Activated B cell treated with CpG ODN at 0.5 μM for 24 hours (primary cell): ENCODE measurements around the gene CD300H. TPM values are rescaled to one million over a fixed set of nuclear protein-coding genes. Genes with fewer than 3 reads are reported as not detected.

Experiments
- ATAC-seq: fragments of 200-7000 bp; cut with Tn5 transposase; one replicate; pipeline ENCODE4 v1.10.0; 2021; ENCODE audit warnings: low read depth, mild to moderate bottlenecking, moderate library complexity
- CTCF ChIA-PET: fragments of 350-600 bp; sonication (Branson Sonifier 250); formaldehyde crosslinking; loops from one replicate; lab custom pipeline; 2021; ENCODE audit warnings: antibody characterized with exemption; lab: Charles Lee
- POLR2A ChIA-PET: fragments of 350-600 bp; sonication (Branson Sonifier 250); formaldehyde crosslinking; loops from one replicate; lab custom pipeline; 2021; ENCODE audit warnings: antibody characterized with exemption; lab: Charles Lee
- DNase-seq: peaks from one replicate; pipeline ENCODE4 v3.0.0; 2022
- H3K27ac Mint-ChIP-seq: one replicate; pipeline ENCODE4 v1.8.0; 2020; ENCODE audit warnings: mixed read lengths
- H3K27me3 Mint-ChIP-seq: one replicate; pipeline ENCODE4 v1.8.0; 2021; ENCODE audit warnings: mixed read lengths
- H3K36me3 Mint-ChIP-seq: one replicate; pipeline ENCODE4 v1.8.0; 2021; ENCODE audit warnings: low read depth, mixed read lengths
- H3K4me1 Mint-ChIP-seq: one replicate; pipeline ENCODE4 v1.8.0; 2021; ENCODE audit warnings: mixed read lengths
- H3K4me3 Mint-ChIP-seq: one replicate; pipeline ENCODE4 v1.8.0; 2020; ENCODE audit warnings: mild to moderate bottlenecking, mixed read lengths
- H3K9me3 Mint-ChIP-seq: one replicate; pipeline ENCODE4 v1.8.0; 2020; ENCODE audit warnings: mixed read lengths
- CTCF ChIP-seq: fragments of 200-600 bp; IDR thresholded peaks from one replicate; pipeline ENCODE4 v1.8.0; 2022; ENCODE audit warnings: antibody characterized with exemption, mild to moderate bottlenecking
- intact Hi-C: fragments of 100-400 bp; cut with micrococcal nuclease; formaldehyde crosslinking; loops from one replicate; pipeline ENCODE4 v1.15.1; 2024
- total RNA-seq: library from RNA; stranded (reverse); gene quantifications from 2 replicates; pipeline ENCODE4 v1.2.3, GENCODE V29; 2022

CD300H gene
- total RNA-seq, 1 donor from 2014 or later: not detected

- TF ChIP-seq CTCF: no peak
- intact Hi-C loops: no loop called here
- DNase-seq (no peak), ATAC-seq (no peak)
- Mint-ChIP-seq H3K4me1 (peaks cover 15% of the 10 kb centered on the region), H3K27me3 (peaks cover 7% of the 10 kb centered on the region), H3K36me3 (no peaks in the 10 kb centered on the region), H3K27ac (no peak overlapping the region), H3K4me3 (no peak overlapping the region), H3K9me3 (no peaks in the 10 kb centered on the region)
- CTCF ChIA-PET: interaction anchor here (0.6 to 1.2 kb wide), 2 partner anchors 66 to 178 kb away, joined by 3 read pairs; no protein-coding TSS in a partner anchor
- POLR2A ChIA-PET: no interaction called here
Observed at GRCh38 chr17:74591503-74591902, 24.2 kb upstream of the CD300H start.

- ChIA-PET CTCF (no interaction called here), POLR2A (interaction anchor here (0.6 kb wide), 1 partner anchor 56 kb away, joined by 4 read pairs; no protein-coding TSS in a partner anchor)
- Mint-ChIP-seq H3K4me1 (no peaks in the 10 kb centered on the region), H3K36me3 (no peaks in the 10 kb centered on the region), H3K4me3 (no peak overlapping the region), H3K27ac (no peak overlapping the region), H3K9me3 (peaks cover 7% of the 10 kb centered on the region), H3K27me3 (peaks cover 12% of the 10 kb centered on the region)
- intact Hi-C loops: no loop called here
- ATAC-seq (no peak), DNase-seq (no peak)
- no peak for TF ChIP-seq CTCF
Observed at GRCh38 chr17:74585711-74586110, 18.4 kb upstream of the CD300H start.

- no peak overlapping the region for H3K27ac Mint-ChIP-seq
- peaks cover 7% of the 10 kb centered on the region for H3K9me3 Mint-ChIP-seq
- POLR2A ChIA-PET: no interaction called here
- CTCF ChIA-PET: no interaction called here
- H3K4me3 Mint-ChIP-seq: no peak overlapping the region
- no peaks in the 10 kb centered on the region for H3K36me3 Mint-ChIP-seq
- no peak for DNase-seq
- peaks cover 10% of the 10 kb centered on the region for H3K27me3 Mint-ChIP-seq
- ATAC-seq: no peak
- intact Hi-C loops: no loop called here
- TF ChIP-seq CTCF: no peak
- peaks cover 3% of the 10 kb centered on the region for H3K4me1 Mint-ChIP-seq
Observed at GRCh38 chr17:74584292-74585060, 17.2 kb upstream of the CD300H start.

GRCh38 chr17:74582633-74583032 is 15.3 kb upstream of the CD300H start:
- Mint-ChIP-seq H3K36me3 (no peaks in the 10 kb centered on the region), H3K4me1 (peaks cover 3% of the 10 kb centered on the region)
- TF ChIP-seq CTCF: no peak

GRCh38 chr17:74579900-74580299 is 12.6 kb upstream of the CD300H start:
- CTCF ChIA-PET: no interaction called here
- POLR2A ChIA-PET: no interaction called here
- intact Hi-C loops: no loop called here
- Mint-ChIP-seq H3K9me3 (peaks cover 4% of the 10 kb centered on the region), H3K27me3 (peaks cover 4% of the 10 kb centered on the region), H3K4me3 (no peak overlapping the region), H3K4me1 (peaks cover 3% of the 10 kb centered on the region), H3K27ac (no peak overlapping the region), H3K36me3 (no peaks in the 10 kb centered on the region)
- ATAC-seq (no peak), DNase-seq (no peak)
- no peak for TF ChIP-seq CTCF

More at GRCh38 chr17:74582633-74583032, 15.3 kb upstream of the CD300H start:
- ATAC-seq: no peak
- Mint-ChIP-seq H3K4me3 (no peak overlapping the region), H3K9me3 (peaks cover 7% of the 10 kb centered on the region), H3K27ac (no peak overlapping the region), H3K27me3 (peaks cover 5% of the 10 kb centered on the region)
- POLR2A ChIA-PET: no interaction called here
- intact Hi-C loops: no loop called here
- CTCF ChIA-PET: no interaction called here
- DNase-seq: no peak
